NCI-H1048 (cell line): ENCODE results near the gene FBXO46.

Experiments used
- DNase-seq: peaks from one replicate; lab custom pipeline; 2025; lab: John Stamatoyannopoulos, UW

The FBXO46 gene

DNA sequence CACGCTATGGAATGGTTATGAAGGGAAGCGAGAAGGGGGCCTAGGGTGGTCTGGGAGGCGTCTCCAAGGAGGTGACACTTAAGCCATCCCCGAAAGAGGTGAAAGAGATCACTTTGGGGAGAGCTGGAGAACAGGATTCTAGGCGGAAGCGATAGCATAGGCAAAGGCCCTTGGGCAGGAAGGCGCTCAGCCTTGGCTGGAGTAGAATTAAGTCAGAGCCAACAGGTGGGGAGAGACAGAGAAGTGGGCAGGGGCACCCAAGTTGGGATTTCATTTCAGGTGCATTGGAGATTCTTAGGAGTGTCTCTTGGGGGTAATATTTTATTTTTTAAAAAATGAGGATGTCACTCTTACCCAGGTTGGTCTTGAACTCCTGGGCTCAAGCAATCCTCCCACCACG lies 48.6 kb downstream of the FBXO46 start:
- DNase-seq = no peak

DNA sequence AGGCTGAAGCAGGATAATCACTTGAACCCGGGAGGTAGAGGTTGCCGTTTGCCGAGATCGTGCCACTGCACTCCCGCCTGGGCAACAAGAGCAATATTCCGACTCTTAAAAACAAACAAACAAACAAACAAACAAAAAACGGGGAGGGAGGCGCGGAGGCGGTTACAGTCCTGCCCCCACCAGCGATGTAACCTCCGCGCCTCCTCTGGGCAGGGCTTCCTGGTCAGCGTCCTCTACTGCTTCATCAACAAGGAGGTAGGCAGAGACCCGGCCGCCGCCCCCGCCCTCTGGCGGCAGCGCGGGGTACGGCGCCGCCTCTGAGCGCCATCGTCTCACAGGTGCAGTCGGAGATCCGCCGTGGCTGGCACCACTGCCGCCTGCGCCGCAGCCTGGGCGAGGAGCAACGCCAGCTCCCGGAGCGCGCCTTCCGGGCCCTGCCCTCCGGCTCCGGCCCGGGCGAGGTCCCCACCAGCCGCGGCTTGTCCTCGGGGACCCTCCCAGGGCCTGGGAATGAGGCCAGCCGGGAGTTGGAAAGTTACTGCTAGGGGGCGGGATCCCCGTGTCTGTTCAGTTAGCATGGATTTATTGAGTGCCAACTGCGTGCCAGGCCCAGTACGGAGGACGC lies 49.2 kb downstream of the FBXO46 start:
- peak; percentile 41 for DNase-seq

DNA sequence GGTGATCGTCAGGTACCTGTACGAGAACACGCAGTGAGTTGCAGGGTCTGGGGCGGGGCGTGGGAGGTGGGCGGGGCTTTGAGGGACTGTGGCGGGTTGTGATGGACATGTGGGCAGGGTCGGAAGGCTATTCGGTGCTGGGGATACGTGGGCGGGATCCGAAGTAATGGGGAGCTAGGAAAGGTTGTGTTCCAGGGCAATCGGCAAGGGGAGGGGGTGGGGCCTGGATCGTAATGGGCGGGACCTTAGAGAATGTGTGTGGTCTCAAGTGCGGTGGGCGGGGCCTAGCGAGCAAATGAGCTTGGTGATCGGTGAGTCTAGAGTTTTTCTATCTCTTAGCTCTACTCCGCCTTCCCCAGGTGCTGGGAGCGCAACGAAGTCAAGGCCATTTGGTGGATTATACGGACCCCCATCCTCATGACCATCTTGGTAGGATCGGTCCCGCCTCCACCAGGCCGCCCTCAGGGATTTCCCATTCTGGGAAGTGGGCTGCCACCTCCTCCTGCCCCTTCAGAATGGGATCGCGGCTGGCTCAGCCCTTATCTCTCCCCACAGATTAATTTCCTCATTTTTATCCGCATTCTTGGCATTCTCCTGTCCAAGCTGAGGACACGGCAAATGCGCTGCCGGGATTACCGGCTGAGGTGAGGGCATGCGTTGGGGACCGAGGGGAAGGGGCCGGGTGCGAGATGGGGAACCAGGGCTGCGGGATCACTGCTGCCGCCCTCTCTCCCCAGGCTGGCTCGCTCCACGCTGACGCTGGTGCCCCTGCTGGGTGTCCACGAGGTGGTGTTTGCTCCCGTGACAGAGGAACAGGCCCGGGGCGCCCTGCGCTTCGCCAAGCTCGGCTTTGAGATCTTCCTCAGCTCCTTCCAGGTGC lies 53.1 kb downstream of the FBXO46 start:
- peak; percentile 76 for DNase-seq

DNA sequence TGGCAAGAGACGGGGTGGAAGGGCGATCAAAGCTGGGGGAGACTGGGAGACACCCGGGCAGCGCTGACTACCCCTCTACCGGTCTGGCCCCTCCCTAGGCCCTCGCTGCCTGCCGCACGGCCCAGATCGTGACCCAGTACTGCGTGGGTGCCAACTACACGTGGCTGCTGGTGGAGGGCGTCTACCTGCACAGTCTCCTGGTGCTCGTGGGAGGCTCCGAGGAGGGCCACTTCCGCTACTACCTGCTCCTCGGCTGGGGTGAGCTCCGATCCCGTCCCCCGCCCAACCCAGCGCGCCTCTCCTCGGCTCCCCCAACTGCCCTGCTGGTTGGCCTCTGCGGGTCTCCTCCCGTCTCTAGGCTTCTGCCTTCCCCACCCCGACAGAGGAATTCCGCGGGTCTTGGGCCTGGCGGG lies 53.8 kb downstream of the FBXO46 start:
- DNase-seq = no peak

DNA sequence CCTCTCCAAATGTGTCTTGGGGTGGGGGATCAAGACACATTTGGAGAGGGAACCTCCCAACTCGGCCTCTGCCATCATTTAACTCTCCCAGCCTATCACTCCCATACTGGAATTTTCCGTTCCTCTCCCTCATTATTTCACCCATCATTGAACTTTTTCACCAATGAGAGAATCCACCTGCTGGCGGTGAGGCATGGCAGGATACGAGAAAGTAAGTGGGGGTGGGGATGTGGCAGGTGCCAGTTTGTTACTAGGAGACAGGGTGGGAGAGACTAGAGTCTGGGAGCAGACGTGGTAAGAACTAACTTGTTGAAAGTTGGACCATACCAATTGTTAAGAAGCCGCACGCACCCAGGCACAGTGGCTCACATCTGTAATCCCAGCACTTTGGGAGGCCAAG lies 55.8 kb downstream of the FBXO46 start:
- DNase-seq = no peak

DNA sequence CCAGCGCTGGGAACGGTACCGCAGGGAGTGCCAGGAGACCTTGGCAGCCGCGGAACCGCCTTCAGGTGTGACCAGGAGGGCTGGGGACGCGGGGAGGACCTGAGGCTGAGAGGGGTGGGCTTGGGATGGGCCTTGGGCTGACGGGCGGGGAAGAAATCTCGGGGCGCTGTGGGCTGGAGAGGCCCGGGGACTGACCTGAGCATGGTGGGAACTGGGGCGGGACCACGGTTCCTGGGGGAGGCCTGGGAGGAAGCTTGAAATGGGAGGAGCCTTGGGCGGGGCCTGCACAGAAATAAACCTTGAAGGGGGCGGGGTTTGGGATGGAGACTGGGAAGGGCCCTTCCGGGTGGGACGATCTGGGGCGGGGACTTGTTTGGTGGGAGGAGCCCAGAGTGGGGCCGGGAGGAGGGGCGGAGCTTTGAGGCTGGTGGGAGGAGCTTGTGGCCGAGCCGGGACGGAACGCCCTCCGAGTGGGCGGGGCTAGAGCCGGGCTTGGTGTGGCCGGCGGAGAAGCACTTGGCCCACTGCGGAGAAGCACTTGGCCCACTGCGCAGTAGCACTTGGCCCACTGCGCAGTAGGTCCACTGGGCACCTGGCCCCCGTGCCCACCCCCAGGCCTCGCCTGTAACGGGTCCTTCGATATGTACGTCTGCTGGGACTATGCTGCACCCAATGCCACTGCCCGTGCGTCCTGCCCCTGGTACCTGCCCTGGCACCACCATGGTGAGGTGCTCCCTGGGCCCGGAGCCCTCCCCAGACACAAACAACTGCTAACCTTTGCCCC lies 59.8 kb downstream of the FBXO46 start:
- peak; percentile 58 for DNase-seq

DNA sequence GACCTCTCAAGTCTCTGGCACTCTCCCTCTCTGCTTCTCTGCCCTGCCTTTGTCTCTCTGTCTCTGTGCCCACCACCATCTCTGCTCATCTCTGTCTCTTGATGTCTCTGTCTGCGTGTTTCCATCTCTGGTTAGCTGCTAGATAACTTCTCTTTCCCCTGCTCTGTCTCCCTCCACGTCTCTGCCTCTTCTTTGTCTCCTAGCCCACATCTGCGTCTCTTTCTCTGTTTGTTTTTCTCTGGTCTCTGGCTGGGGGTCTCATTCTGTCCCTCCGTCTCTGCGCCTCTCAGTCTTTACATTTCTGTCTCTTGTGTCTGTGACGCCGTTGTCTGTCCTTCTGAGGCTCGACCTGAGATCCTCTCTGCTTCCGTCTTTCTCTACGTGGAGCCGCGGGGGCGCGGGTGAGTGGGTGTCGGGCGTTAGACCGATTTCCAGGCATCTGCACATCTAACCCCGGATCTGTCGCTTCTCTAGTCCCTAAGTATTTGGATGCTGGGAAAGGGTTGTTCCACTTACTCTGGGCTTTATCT lies 62.3 kb downstream of the FBXO46 start:
- no peak for DNase-seq

DNA sequence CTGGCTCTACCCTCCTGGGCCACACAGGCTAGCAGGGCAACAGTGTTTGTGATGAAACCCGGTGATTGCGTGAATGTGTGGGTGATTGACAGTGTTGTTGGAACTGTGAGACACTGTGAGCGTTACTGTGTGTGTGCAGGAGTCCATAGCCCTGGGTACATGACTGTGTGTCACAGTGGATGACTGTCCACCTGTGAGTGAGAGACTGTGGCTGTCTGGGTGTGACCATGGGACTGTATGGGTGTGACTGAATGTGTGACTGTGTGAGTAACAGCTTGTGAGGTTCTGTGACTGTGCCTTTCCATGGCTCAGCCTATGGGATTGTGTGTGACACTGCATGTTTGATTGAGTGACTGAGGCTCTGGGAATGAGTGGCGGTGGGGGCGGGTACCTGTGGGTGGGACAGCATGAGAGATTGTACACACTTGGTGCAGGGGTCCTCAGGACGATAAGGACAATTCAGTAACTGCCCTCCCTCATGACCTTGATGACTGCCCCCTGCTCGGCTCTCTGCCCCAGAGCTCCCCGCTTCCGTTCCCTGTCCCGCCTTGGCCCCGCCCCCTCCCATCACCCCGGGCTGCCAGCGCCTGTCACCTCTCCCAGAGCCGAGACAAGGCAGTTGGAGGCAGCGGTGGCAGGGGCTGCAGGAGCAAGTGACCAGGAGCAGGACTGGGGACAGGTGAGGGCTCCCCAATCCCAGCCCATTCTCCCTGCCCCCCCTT lies 62.9 kb downstream of the FBXO46 start, which contains the start of gene GIPR:
Gene GIPR (plus strand): TSS at position 602 of the 722 bp plus-strand sequence. CDS start 1,300 bp downstream, outside the sequence.
- no peak for DNase-seq

DNA sequence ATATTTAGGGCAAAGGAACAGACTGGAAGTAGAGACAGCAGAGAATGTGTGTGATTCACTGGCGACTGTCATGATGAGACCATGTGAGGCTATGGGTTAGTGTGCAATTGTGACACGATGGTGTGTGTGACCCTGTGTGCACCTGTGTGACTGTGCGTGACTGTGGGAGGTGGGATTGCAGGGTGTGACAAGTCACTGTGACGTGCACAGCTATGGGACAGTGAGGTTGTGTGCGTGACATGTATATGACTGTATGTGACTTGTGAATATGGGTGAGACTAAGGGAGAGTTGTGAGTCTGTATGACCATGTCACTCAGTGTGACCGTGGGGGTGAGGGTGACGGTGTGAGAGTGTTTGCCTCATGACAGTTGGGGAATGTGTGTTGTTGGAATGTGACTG lies 66.1 kb downstream of the FBXO46 start:
- DNase-seq = no peak

DNA sequence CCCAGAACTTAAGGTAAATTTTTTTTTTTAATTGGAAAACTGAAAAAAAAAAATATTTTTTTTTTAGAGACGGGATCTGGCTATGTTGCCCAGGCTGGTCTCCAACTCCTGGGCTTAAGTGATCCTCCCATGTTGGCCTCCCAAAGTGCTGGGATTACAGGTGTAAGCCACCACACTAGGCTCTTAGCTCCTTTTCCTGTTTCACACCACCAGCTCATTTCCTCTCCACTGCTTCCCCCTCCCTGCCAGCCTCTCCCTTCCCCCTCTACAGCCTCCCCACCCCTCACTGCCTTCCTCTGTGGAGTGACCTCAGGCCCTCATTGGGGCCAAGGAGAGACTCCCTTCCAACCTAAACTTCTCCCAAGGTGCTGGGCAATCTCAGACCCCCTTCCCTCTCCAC lies 66.9 kb downstream of the FBXO46 start:
- no peak for DNase-seq

DNA sequence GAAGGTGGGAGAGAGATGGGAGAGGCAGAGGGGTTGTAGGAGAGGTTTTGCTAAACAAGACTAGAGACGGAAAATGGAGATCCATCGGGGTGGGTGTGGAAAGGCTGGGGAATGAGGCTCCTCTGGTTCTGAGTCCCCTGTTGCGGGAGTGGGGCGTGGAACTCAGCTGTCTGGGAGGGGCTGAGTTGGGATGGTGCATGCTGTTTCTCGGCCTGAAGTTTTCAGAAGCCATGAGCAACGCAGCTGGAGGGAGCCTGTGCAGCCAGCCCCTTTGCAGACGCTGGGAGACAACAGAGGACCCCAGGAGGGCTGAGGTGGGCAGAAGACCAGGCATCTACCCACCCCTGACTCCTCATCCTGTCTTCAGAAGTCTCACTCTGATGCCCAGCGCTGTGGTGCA lies 70.1 kb downstream of the FBXO46 start:
- no peak for DNase-seq
